IMR-90 (cell line): ENCODE measurements around the gene PLXNA4.

Source experiments
- CEBPB ChIP-seq: IDR thresholded peaks from 2 replicates; pipeline ENCODE4 v1.6.1; 2012; ENCODE audit warnings: low read depth, low read length, improper control_type of control experiment
- CHD1 ChIP-seq: IDR thresholded peaks from 2 replicates; pipeline ENCODE4 v1.6.1; 2012; ENCODE audit warnings: low read depth, low read length, improper control_type of control experiment
- FOS ChIP-seq: fragments of 150-350 bp; IDR thresholded peaks from 2 replicates; pipeline ENCODE4 v1.6.1; 2016; ENCODE audit warnings: low read depth, low read length
- MAFK ChIP-seq: IDR thresholded peaks from 2 replicates; pipeline ENCODE4 v1.6.1; 2012; ENCODE audit warnings: low read depth, low read length, improper control_type of control experiment
- MXI1 ChIP-seq: IDR thresholded peaks from 2 replicates; pipeline ENCODE4 v1.6.1; 2012; ENCODE audit warnings: low read depth, mild to moderate bottlenecking, low read length, moderate library complexity, borderline replicate concordance
- NFE2L2 ChIP-seq: fragments of 150-350 bp; IDR thresholded peaks from 2 replicates; pipeline ENCODE4 v1.6.1; 2016; ENCODE audit warnings: low read depth, mild to moderate bottlenecking, low read length
- POLR2A ChIP-seq: IDR thresholded peaks from 2 replicates; pipeline ENCODE4 v1.6.1; 2012; ENCODE audit warnings: mild to moderate bottlenecking, low read depth, low read length
- RAD21 ChIP-seq: IDR thresholded peaks from 2 replicates; pipeline ENCODE4 v1.6.1; 2012; ENCODE audit warnings: low read length, improper control_type of control experiment
- RCOR1 ChIP-seq: IDR thresholded peaks from 2 replicates; pipeline ENCODE4 v1.6.1; 2012; ENCODE audit warnings: mild to moderate bottlenecking, low read length, improper control_type of control experiment; ENCODE audit not compliant: insufficient replicate concordance
- RFX5 ChIP-seq: IDR thresholded peaks from 2 replicates; pipeline ENCODE4 v1.8.0; 2012; ENCODE audit warnings: low read depth, mild to moderate bottlenecking, low read length, moderate library complexity
- TF ChIP-seq, protein P1 (sequence below): conservative IDR thresholded peaks from 2 replicates; pipeline ENCODE4 v1.5.1; 2012; ENCODE audit warnings: mild to moderate bottlenecking, low read depth, low read length, improper control_type of control experiment
- TF ChIP-seq, protein P2 (sequence below): fragments of 150-350 bp; IDR thresholded peaks from 2 replicates; pipeline ENCODE4 v1.6.1; 2017; ENCODE audit warnings: mild to moderate bottlenecking, antibody characterized with exemption, low read length, low read depth

DNA sequence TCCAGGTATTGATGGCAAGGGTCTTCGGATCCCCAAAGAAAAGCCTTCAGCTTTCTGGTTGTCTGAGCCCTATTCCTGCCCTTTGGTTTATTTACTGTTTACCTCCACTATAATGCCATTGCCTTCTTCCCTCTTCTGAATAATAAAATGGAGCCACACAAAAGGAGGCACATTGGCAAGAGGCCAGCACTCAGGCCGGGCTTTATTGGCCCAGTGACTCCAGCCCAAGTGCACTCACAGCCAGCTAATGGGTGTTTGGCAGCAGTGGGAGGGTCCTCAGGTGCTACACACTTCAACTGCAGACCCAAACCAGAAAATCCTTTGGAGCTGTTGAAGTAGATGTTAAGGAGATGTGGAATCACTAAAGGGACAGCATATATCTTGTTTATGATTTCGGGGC, 336.0 kb downstream of the PLXNA4 start:
- TF ChIP-seq, protein P1, sequence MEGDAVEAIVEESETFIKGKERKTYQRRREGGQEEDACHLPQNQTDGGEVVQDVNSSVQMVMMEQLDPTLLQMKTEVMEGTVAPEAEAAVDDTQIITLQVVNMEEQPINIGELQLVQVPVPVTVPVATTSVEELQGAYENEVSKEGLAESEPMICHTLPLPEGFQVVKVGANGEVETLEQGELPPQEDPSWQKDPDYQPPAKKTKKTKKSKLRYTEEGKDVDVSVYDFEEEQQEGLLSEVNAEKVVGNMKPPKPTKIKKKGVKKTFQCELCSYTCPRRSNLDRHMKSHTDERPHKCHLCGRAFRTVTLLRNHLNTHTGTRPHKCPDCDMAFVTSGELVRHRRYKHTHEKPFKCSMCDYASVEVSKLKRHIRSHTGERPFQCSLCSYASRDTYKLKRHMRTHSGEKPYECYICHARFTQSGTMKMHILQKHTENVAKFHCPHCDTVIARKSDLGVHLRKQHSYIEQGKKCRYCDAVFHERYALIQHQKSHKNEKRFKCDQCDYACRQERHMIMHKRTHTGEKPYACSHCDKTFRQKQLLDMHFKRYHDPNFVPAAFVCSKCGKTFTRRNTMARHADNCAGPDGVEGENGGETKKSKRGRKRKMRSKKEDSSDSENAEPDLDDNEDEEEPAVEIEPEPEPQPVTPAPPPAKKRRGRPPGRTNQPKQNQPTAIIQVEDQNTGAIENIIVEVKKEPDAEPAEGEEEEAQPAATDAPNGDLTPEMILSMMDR = no peak
- TF ChIP-seq MAFK (no peak), POLR2A (no peak), RAD21 (no peak), RFX5 (no peak), CEBPB (no peak), CHD1 (no peak), NFE2L2 (no peak), MXI1 (no peak), FOS (no peak), RCOR1 (no peak)
- TF ChIP-seq, protein P2, sequence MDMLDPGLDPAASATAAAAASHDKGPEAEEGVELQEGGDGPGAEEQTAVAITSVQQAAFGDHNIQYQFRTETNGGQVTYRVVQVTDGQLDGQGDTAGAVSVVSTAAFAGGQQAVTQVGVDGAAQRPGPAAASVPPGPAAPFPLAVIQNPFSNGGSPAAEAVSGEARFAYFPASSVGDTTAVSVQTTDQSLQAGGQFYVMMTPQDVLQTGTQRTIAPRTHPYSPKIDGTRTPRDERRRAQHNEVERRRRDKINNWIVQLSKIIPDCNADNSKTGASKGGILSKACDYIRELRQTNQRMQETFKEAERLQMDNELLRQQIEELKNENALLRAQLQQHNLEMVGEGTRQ = no peak
